Natural killer cell (primary cell): ENCODE measurements around the gene TTC34. TPM values are rescaled to one million over a fixed set of nuclear protein-coding genes. Genes with fewer than 3 reads are reported as not detected.

ENCODE experiments used
- ATAC-seq, 3 donors: fragments of 150-1000 bp in 2 of 3; fragments of 200-7000 bp in 1 of 3; cut with Tn5 transposase; 1 replicate in 1 of 3; 2 replicates in 2 of 3; pipeline ENCODE4 v1.10.0; 2021; ENCODE audit warnings: mild to moderate bottlenecking in 2 of 3, moderate library complexity in 2 of 3
- DNase-seq, 2 donors: peaks; one replicate each; pipeline versions ENCODE4 v3.0.0 to v3.0.0-alpha.2; 2013 to 2021; ENCODE audit warnings: mixed read lengths in 1 of 2
- H3K27ac ChIP-seq: one replicate; pipeline ENCODE4 v1.5.1; 2013; ENCODE audit warnings: mild to moderate bottlenecking, low read length
- H3K27me3 ChIP-seq: one replicate; pipeline ENCODE4 v1.6.1; 2013; ENCODE audit warnings: low read length; ENCODE audit not compliant: control insufficient read depth, insufficient read depth
- H3K36me3 ChIP-seq: one replicate; pipeline ENCODE4 v1.6.1; 2013; ENCODE audit warnings: low read length; ENCODE audit not compliant: control insufficient read depth, insufficient read depth
- H3K4me1 ChIP-seq: one replicate; pipeline ENCODE4 v1.6.1; 2013; ENCODE audit warnings: low read length; ENCODE audit not compliant: control insufficient read depth, insufficient read depth
- H3K4me3 ChIP-seq: one replicate; pipeline ENCODE4 v1.5.1; 2013; ENCODE audit warnings: low read length
- H3K9me3 ChIP-seq: one replicate; pipeline ENCODE4 v1.6.1; 2013; ENCODE audit warnings: low read length; ENCODE audit not compliant: control insufficient read depth, insufficient read depth
- H3K27ac Mint-ChIP-seq, 2 donors: one replicate each; pipeline ENCODE4 v1.8.0; 2022; ENCODE audit warnings: mild to moderate bottlenecking in 2 of 2, mixed read lengths in 2 of 2, moderate library complexity in 1 of 2
- H3K27me3 Mint-ChIP-seq, 2 donors: one replicate each; pipeline ENCODE4 v1.8.0; 2022; ENCODE audit warnings: low read depth in 2 of 2, mixed read lengths in 2 of 2
- H3K36me3 Mint-ChIP-seq: one replicate; pipeline ENCODE4 v1.8.0; 2022; ENCODE audit warnings: mixed read lengths
- H3K4me1 Mint-ChIP-seq, 2 donors: one replicate each; pipeline ENCODE4 v1.8.0; 2022; ENCODE audit warnings: mixed read lengths in 2 of 2
- H3K4me3 Mint-ChIP-seq: one replicate; pipeline ENCODE4 v1.8.0; 2022; ENCODE audit warnings: mild to moderate bottlenecking, moderate library complexity, mixed read lengths
- H3K9me3 Mint-ChIP-seq, 2 donors: one replicate each; pipeline ENCODE4 v1.8.0; 2022; ENCODE audit warnings: mixed read lengths in 2 of 2
- WGBS: methylation state at CpG from one replicate; pipeline ENCODE4 v1.1.7; 2013; ENCODE audit warnings: missing lambda C conversion rate; ENCODE audit not compliant: insufficient coverage; 5-methylcytosine and 5-hydroxymethylcytosine counted together
- intact Hi-C: fragments of 100-400 bp; cut with micrococcal nuclease; formaldehyde crosslinking; loops from one replicate; pipeline ENCODE4 v1.14.2; 2022
- total RNA-seq, 4 donors: library from RNA; stranded (reverse); fragments of 120-200 nt in 1 of 4; gene quantifications; one replicate each; pipeline versions ENCODE4 v1.2.3 to v1.2.4, GENCODE V29; 2013 to 2022
- TF ChIP-seq, protein P1 (sequence below): fragments of 200-600 bp; IDR thresholded peaks from one replicate; pipeline ENCODE4 v1.8.0; 2022; ENCODE audit warnings: antibody characterized with exemption

The TTC34 gene
- total RNA-seq, 3 donors from 2014 or later (not counting 1 experiment from before 2014, with no cell fraction given) = 0.80 to 1.4 (median 1.2) TPM

DNA sequence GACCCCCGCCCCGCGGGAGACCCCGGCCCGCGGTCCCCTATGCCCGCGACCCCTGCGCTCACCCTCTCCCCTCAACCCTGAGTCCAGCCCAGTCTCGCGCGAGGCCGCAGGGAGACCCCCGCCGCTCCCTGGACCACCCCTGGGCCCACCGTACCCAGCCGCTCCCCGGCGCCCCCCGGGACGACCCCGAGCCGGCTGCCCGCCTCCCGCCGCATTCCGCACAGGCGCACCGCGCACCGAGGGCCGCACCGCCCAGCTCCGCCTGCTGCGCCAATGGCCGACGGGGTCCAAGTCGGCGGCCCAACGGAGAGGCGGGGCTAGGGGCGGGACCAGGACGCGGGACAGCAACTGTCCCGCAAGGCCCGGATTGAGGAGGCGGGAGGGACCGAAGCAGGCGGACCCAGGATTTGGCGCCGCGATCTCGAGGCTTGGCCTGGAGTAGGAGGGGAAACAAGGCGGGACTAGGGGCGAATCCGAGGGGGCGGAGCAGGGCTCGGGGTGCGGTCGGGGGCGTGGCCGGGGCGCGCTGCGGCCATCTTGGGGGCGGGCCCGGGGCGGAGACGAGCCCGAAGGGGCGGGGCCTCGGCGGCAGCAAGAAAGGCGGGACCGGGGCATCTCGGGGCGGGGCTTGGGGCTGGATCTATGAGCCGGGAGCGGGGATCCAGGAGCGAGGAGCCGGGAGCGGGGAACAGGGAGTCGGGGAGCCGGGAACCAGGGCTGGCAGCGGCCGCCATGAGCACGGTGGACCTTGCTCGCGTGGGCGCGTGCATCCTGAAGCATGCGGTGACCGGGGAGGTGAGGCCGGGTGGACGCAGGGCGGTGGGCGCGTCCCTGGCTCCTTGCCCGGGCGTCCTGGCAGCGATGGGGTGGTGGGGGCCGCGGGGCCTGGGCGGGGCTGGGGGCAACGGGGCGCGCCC lies 215.1 kb downstream of the TTC34 start, which contains the start of gene PRXL2B:
PRXL2B (plus strand) TSS at position 624 of the 917 bp plus-strand sequence; CDS start at position 733, 109 bp downstream.
- TF ChIP-seq, protein P1, sequence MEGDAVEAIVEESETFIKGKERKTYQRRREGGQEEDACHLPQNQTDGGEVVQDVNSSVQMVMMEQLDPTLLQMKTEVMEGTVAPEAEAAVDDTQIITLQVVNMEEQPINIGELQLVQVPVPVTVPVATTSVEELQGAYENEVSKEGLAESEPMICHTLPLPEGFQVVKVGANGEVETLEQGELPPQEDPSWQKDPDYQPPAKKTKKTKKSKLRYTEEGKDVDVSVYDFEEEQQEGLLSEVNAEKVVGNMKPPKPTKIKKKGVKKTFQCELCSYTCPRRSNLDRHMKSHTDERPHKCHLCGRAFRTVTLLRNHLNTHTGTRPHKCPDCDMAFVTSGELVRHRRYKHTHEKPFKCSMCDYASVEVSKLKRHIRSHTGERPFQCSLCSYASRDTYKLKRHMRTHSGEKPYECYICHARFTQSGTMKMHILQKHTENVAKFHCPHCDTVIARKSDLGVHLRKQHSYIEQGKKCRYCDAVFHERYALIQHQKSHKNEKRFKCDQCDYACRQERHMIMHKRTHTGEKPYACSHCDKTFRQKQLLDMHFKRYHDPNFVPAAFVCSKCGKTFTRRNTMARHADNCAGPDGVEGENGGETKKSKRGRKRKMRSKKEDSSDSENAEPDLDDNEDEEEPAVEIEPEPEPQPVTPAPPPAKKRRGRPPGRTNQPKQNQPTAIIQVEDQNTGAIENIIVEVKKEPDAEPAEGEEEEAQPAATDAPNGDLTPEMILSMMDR = no peak
- Histone ChIP-seq H3K4me3 (peak within 1 kb of the TSS; percentile 84), H3K9me3 (no peaks in the 10 kb centered on the region), H3K36me3 (peaks cover 6% of the 10 kb centered on the region), H3K27me3 (no peaks in the 10 kb centered on the region), H3K4me1 (peaks cover 36% of the 10 kb centered on the region), H3K27ac (peak within 1 kb of the TSS; percentile 100)
- peak within 1 kb of the TSS; percentile 95 for H3K27ac Mint-ChIP-seq
- H3K4me1 Mint-ChIP-seq = peaks cover 6 to 28% of the 10 kb centered on the region in 2 donors
- no peaks in the 10 kb centered on the region for H3K9me3 Mint-ChIP-seq
- intact Hi-C loops = loop anchor here (1.0 to 5.0 kb wide), 2 partner anchors 56 to 59 kb away; partner anchors contain the start of gene PANK4
- ATAC-seq = peak; percentile 75 to 90 (median 81)
- no peaks in the 10 kb centered on the region for H3K27me3 Mint-ChIP-seq
- H3K4me3 Mint-ChIP-seq = peak within 1 kb of the TSS; percentile 92
- H3K36me3 Mint-ChIP-seq = no peaks in the 10 kb centered on the region
- DNase-seq = peak; percentile 97 to 98
- WGBS = under 1% methylated on average over 107 of the region's 107 CpGs

Other genes with a start within 250 kb of the TTC34 start
- 100 to 1,000 TPM; 228 to 266 (median 262) TPM for gene TNFRSF14, start 245.3 kb downstream of the TTC34 start, total RNA-seq
- gene PRXL2B, start 214.9 kb downstream of the TTC34 start, total RNA-seq = 10 to 100 TPM; 11.3 to 15.1 (median 11.6) TPM
- 1 to 10 TPM in 2 of 3 donors, not detected in 1; 1.3 to 2.0 TPM for gene MMEL1, start 168.7 kb downstream of the TTC34 start, total RNA-seq
- not detected for gene ACTRT2, start 219.8 kb upstream of the TTC34 start, total RNA-seq